K562 (cell line): ENCODE measurements around the gene ITGA7. TPM values are rescaled to one million over a fixed set of nuclear protein-coding genes. Genes with fewer than 3 reads are reported as not detected.
A peak's percentile ranks its signal among the peaks of the same experiment; 100 is the strongest.

Experiments used
- ATAC-seq: fragments of 200-7000 bp; cut with Tn5 transposase; 3 replicates; pipeline ENCODE4 v1.9.1; 2020; ENCODE audit warnings: moderate library complexity
- BruUV-seq: library from RNA; stranded (reverse); fragments of 400-500 nt; replicated peaks from 2 replicates; lab custom pipeline; 2021; lab: Mats Ljungman, UMichigan
- CTCF ChIA-PET: fragments of 300-600 bp; formaldehyde crosslinking; extraction: SDS; loops from one replicate; lab custom pipeline; 2021; ENCODE audit warnings: low intra/inter-chr PET ratio; lab: Yijun Ruan, JAX
- POLR2A ChIA-PET: fragments of 300-600, 350-650 bp; sonication (Branson Sonifier 250); formaldehyde crosslinking; extraction: SDS; loops from one replicate; lab custom pipeline; 2021; ENCODE audit warnings: antibody characterized with exemption, inconsistent platforms; lab: Yijun Ruan, JAX
- DNase-seq, 4 experiments: peaks; one replicate each; pipeline versions ENCODE4 v3.0.0 to v3.0.0-alpha.2; 2011 to 2018; ENCODE audit warnings: low spot score in 3 of 4, mixed read lengths in 3 of 4; ENCODE audit errors: extremely low read depth in 1 of 4
- FAIRE-seq: peaks from 2 replicates; lab custom pipeline; 2011; peaks lifted over from hg19 to GRCh38; lab: Jason Lieb, UNC
- H2AFZ ChIP-seq: 2 replicates; pipeline ENCODE4 v1.6.0; 2011; ENCODE audit warnings: low read depth, low read length, control low read depth, inconsistent platforms
- H3K27ac ChIP-seq: fragments of 200-600 bp; 3 replicates; pipeline ENCODE4 v1.8.0; 2011; ENCODE audit warnings: low read depth, mild to moderate bottlenecking, control low read depth, inconsistent platforms, low read length, moderate library complexity, mixed read lengths; ENCODE audit errors: extremely low read depth
- H3K27me3 ChIP-seq, 2 experiments: fragments of 300-600 bp in 1 of 2; 2 replicates in 1 of 2; 3 replicates in 1 of 2; pipeline versions ENCODE4 v1.6.0 to v1.8.0; 2011; ENCODE audit warnings: inconsistent platforms in 2 of 2, low read length in 2 of 2, mild to moderate bottlenecking in 1 of 2, mixed read lengths in 1 of 2, moderate library complexity in 1 of 2; ENCODE audit not compliant: control insufficient read depth in 2 of 2, insufficient read depth in 2 of 2
- H3K36me3 ChIP-seq: fragments of 300-600 bp; 3 replicates; pipeline ENCODE4 v1.8.0; 2011; ENCODE audit warnings: mild to moderate bottlenecking, low read length, inconsistent platforms; ENCODE audit not compliant: control insufficient read depth, insufficient read depth
- H3K4me1 ChIP-seq, 2 experiments: fragments of 200-600 bp in 1 of 2; replicated peaks in 1 of 2; 2 replicates in 1 of 2; 3 replicates in 1 of 2; pipeline versions ENCODE4 v1.5.1 to v1.8.0; 2011; ENCODE audit warnings: inconsistent platforms in 2 of 2, low read length in 2 of 2, mild to moderate bottlenecking in 1 of 2, mixed read lengths in 1 of 2, moderate library complexity in 1 of 2; ENCODE audit not compliant: control insufficient read depth in 2 of 2, insufficient read depth in 2 of 2
- H3K4me2 ChIP-seq: 2 replicates; pipeline ENCODE4 v1.6.1; 2011; ENCODE audit warnings: low read length, control low read depth, inconsistent platforms, mixed read lengths; ENCODE audit not compliant: insufficient read depth
- H3K4me3 ChIP-seq: fragments of 200-600 bp; sonication (generic), shearing (Covaris generic); 2 replicates; pipeline ENCODE4 v1.5.1; 2016; ENCODE audit warnings: control low read depth, inconsistent platforms
- H3K79me2 ChIP-seq: fragments of 200-600 bp; 3 replicates; pipeline ENCODE4 v1.8.0; 2011; ENCODE audit warnings: low read length, inconsistent platforms; ENCODE audit not compliant: control insufficient read depth, insufficient read depth
- H3K9ac ChIP-seq, 2 experiments: 2 replicates each; pipeline versions ENCODE4 v1.6.0 to v1.6.1; 2011; ENCODE audit warnings: low read depth in 2 of 2, low read length in 2 of 2, control low read depth in 1 of 2, inconsistent platforms in 1 of 2, mild to moderate bottlenecking in 1 of 2, mixed read lengths in 1 of 2; ENCODE audit not compliant: insufficient read depth in 1 of 2
- H3K9me1 ChIP-seq: one replicate; pipeline ENCODE4 v1.6.0; 2011; ENCODE audit warnings: inconsistent platforms, mild to moderate bottlenecking, low read length, moderate library complexity; ENCODE audit not compliant: control insufficient read depth, insufficient read depth
- H3K9me3 ChIP-seq: replicated peaks from 2 replicates; pipeline ENCODE4 v1.5.1; 2011; ENCODE audit warnings: low read depth, low read length, inconsistent platforms; ENCODE audit not compliant: control insufficient read depth, insufficient read depth
- H4K20me1 ChIP-seq: replicated peaks from 2 replicates; pipeline ENCODE4 v1.6.1; 2011; ENCODE audit warnings: low read length, inconsistent platforms, mixed read lengths; ENCODE audit not compliant: control insufficient read depth, insufficient read depth
- JUN ChIP-seq, 2 experiments: sonication (generic) in 1 of 2; formaldehyde crosslinking in 1 of 2; IDR thresholded peaks; 2 replicates each; pipeline versions ENCODE4 v1.6.1 to v1.8.0; 2012 to 2022; ENCODE audit warnings: borderline replicate concordance in 2 of 2, mild to moderate bottlenecking in 2 of 2, improper control_type of control experiment in 1 of 2, low read depth in 1 of 2, low read length in 1 of 2, missing genetic modification reagents in 1 of 2
- SAP30 ChIP-seq: fragments of 200-600 bp; sonication (generic); IDR thresholded peaks from 2 replicates; pipeline ENCODE4 v1.6.1; 2012; ENCODE audit warnings: borderline replicate concordance, low read depth, mild to moderate bottlenecking, moderate library complexity, low read length, control low read depth, inconsistent platforms; ENCODE audit not compliant: insufficient read depth, poor library complexity, severe bottlenecking
- ZEB2 ChIP-seq: fragments of 450-650 bp; IDR thresholded peaks from 2 replicates; pipeline ENCODE4 v1.6.1; 2016
- ZNF445 ChIP-seq: fragments of 250-450 bp; sonication (Bioruptor Pico); IDR thresholded peaks from 2 replicates; pipeline ENCODE4 v1.4.0; 2020; ENCODE audit warnings: low read depth, mild to moderate bottlenecking, moderate library complexity
- WGBS: fragments of 100-300 bp; shearing (Covaris generic); methylation state at CpG from one replicate; pipeline ENCODE4 v1.1.6; 2016; ENCODE audit warnings: low coverage, mixed read lengths; ENCODE audit not compliant: insufficient coverage; ENCODE audit errors: missing lambda C conversion rate; 5-methylcytosine and 5-hydroxymethylcytosine counted together
- in situ Hi-C: fragments of 300-500 bp; cut with MboI; formaldehyde crosslinking; loops from 4 replicates; pipeline ENCODE4 v1.15.0; 2018; ENCODE audit warnings: inconsistent platforms, mixed read lengths
- intact Hi-C: fragments of 100-400 bp; cut with micrococcal nuclease; formaldehyde crosslinking; loops from 2 replicates; pipeline ENCODE4 v1.14.2; 2022
- polyA plus RNA-seq, 8 experiments: library from polyadenylated mRNA; depleted of rRNA in 4 of 8; stranded (reverse) in 5 of 8; unstranded in 3 of 8; fragments of >200 nt; fragmentation: Nextera tagmentation in 2 of 8; fragmentation: Illumina TruSeq in 1 of 8; extraction: Ambion mirVana in 2 of 8; extraction: Trizol in 1 of 8; gene quantifications; 2 replicates each; pipeline versions ENCODE4 v1.2.1 to v1.2.3, GENCODE V29; 2011 to 2014; ENCODE audit warnings: inconsistent platforms in 1 of 8, missing spikeins in 1 of 8
- total RNA-seq, 7 experiments: library from RNA; depleted of rRNA in 6 of 7; stranded (reverse); fragments of >200 nt in 6 of 7; fragmentation: Illumina TruSeq in 2 of 7; extraction: Trizol in 2 of 7; gene quantifications; 2 replicates each; pipeline versions ENCODE4 v1.2.1 to v1.2.3, GENCODE V29; 2011 to 2021; ENCODE audit warnings: low replicate concordance in 1 of 7
- TF ChIP-seq, protein P1 (sequence below): fragments of 450-650 bp; formaldehyde crosslinking; IDR thresholded peaks from 2 replicates; pipeline ENCODE4 v1.4.0; 2020; ENCODE audit warnings: mild to moderate bottlenecking, moderate library complexity
- TF ChIP-seq, protein P2 (sequence below): fragments of 250-450 bp; sonication (Bioruptor Pico); IDR thresholded peaks from 2 replicates; pipeline ENCODE4 v1.4.0; 2020; ENCODE audit warnings: borderline replicate concordance
- TF ChIP-seq, protein P3 (sequence below): fragments of 250-450 bp; sonication (Bioruptor Pico); IDR thresholded peaks from 2 replicates; pipeline ENCODE4 v1.4.0; 2020; ENCODE audit warnings: mild to moderate bottlenecking, moderate library complexity
- TF ChIP-seq, protein P4 (sequence below): fragments of 250-450 bp; sonication (Bioruptor Pico); IDR thresholded peaks from 2 replicates; pipeline ENCODE4 v1.5.0; 2020; ENCODE audit warnings: mild to moderate bottlenecking, borderline replicate concordance

Gene ITGA7
- total and polyA plus RNA-seq, 9 of the 15 experiments (the other 6 are each of a cell fraction or from before 2014, with no cell fraction given), result 0.11 to 2.3 (median 0.56) TPM; not detected in 1

DNA sequence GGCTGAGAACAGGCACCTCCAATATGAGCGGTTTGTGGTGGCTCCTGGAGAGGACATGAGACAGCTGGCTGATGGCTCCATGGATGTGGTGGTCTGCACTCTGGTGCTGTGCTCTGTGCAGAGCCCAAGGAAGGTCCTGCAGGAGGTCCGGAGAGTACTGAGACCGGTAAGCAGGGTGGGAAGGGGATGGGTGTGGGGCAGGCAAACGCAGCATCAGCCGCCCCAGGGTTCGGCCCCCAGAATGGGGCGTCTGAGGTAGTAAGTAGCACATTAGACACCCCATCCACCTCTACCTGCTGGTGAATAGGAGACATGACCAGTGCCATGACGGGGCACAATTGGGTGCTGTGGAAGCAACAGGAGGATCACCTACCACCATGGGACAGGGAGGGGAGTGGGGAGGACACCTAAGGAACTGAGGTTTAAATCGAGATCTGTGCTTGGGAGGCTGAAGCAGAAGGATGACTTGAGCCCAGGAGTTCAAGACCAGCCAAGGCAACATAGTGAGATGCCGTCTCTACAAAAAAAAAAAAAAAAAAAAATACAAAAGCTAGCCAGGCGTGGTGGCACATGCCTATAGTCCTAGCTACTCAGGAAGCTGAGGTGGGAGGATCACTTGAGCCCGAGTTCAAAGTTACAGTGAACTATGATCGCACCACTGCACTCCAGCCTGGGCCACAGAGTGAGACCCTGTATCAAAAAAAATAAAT lies 25.5 kb downstream of the ITGA7 start:
- in situ Hi-C loops, result no loop called here
- peak overlapping the region in 1 of 2 experiments; percentile 84; a peak in 1 of 4 replicates for H3K9ac ChIP-seq
- peak overlapping the region; percentile 29; the same call in 1 of the 2 replicates for H3K4me3 ChIP-seq
- intact Hi-C loops, result no loop called here
- CTCF ChIA-PET, result interaction anchor here (0.6 kb wide), 1 partner anchor 240 kb away, joined by 3 read pairs; no protein-coding TSS in a partner anchor
- no peaks in the 10 kb centered on the region for H3K9me1 ChIP-seq
- H3K4me2 ChIP-seq, result peak overlapping the region; percentile 66; the same call in 1 of the 2 replicates
- WGBS, result 0% methylated on average over 5 of the region's 13 CpGs
- H3K4me1 ChIP-seq, result peaks cover 0 to 11% of the 10 kb centered on the region in 2 experiments; a peak in 2 of 5 replicates
- no TSS peak for BruUV-seq
- FAIRE-seq (no peak), ATAC-seq (no peak; the same call in 2 of the 3 replicates), DNase-seq (no peak)
- no peaks in the 10 kb centered on the region for H3K36me3 ChIP-seq
- H4K20me1 ChIP-seq, result no peaks in the 10 kb centered on the region
- POLR2A ChIA-PET, result interaction anchor here (1.0 to 1.4 kb wide), 3 partner anchors 8 to 16 kb away, joined by 3 to 4 read pairs (median 3); no protein-coding TSS in a partner anchor
- TF ChIP-seq, protein P1, sequence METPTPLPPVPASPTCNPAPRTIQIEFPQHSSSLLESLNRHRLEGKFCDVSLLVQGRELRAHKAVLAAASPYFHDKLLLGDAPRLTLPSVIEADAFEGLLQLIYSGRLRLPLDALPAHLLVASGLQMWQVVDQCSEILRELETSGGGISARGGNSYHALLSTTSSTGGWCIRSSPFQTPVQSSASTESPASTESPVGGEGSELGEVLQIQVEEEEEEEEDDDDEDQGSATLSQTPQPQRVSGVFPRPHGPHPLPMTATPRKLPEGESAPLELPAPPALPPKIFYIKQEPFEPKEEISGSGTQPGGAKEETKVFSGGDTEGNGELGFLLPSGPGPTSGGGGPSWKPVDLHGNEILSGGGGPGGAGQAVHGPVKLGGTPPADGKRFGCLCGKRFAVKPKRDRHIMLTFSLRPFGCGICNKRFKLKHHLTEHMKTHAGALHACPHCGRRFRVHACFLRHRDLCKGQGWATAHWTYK, result no peak
- TF ChIP-seq, protein P2, sequence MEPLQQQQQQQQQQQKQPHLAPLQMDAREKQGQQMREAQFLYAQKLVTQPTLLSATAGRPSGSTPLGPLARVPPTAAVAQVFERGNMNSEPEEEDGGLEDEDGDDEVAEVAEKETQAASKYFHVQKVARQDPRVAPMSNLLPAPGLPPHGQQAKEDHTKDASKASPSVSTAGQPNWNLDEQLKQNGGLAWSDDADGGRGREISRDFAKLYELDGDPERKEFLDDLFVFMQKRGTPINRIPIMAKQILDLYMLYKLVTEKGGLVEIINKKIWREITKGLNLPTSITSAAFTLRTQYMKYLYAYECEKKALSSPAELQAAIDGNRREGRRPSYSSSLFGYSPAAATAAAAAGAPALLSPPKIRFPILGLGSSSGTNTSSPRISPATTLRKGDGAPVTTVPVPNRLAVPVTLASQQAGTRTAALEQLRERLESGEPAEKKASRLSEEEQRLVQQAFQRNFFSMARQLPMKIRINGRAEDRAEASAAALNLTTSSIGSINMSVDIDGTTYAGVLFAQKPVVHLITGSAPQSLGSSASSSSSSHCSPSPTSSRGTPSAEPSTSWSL (CRISPR knock-in tag), result no peak
- TF ChIP-seq JUN (IDR thresholded peaks at IDR 0.05; ENCODE audit: borderline replicate concordance, low read depth, low read length) (no peak), JUN (CRISPR knock-in tag; IDR thresholded peaks at IDR 0.05; ENCODE audit: borderline replicate concordance) (no peak), SAP30 (no peak), ZEB2 (no peak), ZNF445 (CRISPR knock-in tag) (no peak)
- TF ChIP-seq, protein P3, sequence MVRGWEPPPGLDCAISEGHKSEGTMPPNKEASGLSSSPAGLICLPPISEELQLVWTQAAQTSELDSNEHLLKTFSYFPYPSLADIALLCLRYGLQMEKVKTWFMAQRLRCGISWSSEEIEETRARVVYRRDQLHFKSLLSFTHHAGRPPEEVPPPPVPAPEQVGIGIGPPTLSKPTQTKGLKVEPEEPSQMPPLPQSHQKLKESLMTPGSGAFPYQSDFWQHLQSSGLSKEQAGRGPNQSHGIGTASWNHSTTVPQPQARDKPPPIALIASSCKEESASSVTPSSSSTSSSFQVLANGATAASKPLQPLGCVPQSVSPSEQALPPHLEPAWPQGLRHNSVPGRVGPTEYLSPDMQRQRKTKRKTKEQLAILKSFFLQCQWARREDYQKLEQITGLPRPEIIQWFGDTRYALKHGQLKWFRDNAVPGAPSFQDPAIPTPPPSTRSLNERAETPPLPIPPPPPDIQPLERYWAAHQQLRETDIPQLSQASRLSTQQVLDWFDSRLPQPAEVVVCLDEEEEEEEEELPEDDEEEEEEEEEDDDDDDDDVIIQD (CRISPR knock-in tag), result no peak
- TF ChIP-seq, protein P4, sequence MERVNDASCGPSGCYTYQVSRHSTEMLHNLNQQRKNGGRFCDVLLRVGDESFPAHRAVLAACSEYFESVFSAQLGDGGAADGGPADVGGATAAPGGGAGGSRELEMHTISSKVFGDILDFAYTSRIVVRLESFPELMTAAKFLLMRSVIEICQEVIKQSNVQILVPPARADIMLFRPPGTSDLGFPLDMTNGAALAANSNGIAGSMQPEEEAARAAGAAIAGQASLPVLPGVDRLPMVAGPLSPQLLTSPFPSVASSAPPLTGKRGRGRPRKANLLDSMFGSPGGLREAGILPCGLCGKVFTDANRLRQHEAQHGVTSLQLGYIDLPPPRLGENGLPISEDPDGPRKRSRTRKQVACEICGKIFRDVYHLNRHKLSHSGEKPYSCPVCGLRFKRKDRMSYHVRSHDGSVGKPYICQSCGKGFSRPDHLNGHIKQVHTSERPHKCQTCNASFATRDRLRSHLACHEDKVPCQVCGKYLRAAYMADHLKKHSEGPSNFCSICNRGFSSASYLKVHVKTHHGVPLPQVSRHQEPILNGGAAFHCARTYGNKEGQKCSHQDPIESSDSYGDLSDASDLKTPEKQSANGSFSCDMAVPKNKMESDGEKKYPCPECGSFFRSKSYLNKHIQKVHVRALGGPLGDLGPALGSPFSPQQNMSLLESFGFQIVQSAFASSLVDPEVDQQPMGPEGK (CRISPR knock-in tag), result no peak
- H3K27ac ChIP-seq, result no peak overlapping the region
- no peaks in the 10 kb centered on the region for H3K9me3 ChIP-seq
- peak overlapping the region; percentile 84 for H2AFZ ChIP-seq
- H3K27me3 ChIP-seq, result peaks cover 32 to 56% of the 10 kb centered on the region in 2 experiments
- H3K79me2 ChIP-seq, result no peaks in the 10 kb centered on the region
